Measurements from ENCODE around the gene NPIPA8.
"Not testable (repeated sequence)": the region's sequence is repeated elsewhere in the genome, so short reads cannot be mapped to it uniquely, and the experiment has no call there.

DNA sequence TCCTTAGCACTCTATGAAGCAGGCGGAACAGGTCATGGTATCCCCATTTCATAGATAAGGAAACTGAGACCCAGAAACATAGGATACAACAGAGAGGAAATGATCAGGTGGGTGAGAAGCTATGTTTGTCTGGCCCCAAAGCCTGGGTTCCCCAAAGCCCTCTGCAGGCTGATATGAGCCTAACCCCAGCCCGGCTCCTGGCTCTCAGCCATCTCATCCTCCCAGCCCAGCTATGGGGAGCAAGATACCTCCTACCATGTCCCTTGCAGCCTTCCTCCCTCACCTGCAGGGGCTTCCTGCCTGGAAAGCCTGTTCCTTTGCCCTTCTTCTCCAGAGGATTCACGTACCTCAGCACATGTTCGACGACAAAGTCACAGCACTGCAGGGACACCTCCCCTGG, 30.5 kb downstream of the NPIPA8 start:
- TF ChIP-seq, protein P1, sequence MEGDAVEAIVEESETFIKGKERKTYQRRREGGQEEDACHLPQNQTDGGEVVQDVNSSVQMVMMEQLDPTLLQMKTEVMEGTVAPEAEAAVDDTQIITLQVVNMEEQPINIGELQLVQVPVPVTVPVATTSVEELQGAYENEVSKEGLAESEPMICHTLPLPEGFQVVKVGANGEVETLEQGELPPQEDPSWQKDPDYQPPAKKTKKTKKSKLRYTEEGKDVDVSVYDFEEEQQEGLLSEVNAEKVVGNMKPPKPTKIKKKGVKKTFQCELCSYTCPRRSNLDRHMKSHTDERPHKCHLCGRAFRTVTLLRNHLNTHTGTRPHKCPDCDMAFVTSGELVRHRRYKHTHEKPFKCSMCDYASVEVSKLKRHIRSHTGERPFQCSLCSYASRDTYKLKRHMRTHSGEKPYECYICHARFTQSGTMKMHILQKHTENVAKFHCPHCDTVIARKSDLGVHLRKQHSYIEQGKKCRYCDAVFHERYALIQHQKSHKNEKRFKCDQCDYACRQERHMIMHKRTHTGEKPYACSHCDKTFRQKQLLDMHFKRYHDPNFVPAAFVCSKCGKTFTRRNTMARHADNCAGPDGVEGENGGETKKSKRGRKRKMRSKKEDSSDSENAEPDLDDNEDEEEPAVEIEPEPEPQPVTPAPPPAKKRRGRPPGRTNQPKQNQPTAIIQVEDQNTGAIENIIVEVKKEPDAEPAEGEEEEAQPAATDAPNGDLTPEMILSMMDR (IDR thresholded peaks at IDR 0.05), result not testable (repeated sequence)
- not testable (repeated sequence) for TF ChIP-seq POLR2A (IDR thresholded peaks at IDR 0.05)
